ENCODE data around the gene CRHR1. TPM values are rescaled to one million over a fixed set of nuclear protein-coding genes. Genes with fewer than 3 reads are reported as not detected.

Gene CRHR1
- polyA plus RNA-seq, 1 donor (not counting 4 experiments of a cell fraction or from before 2014, with no cell fraction given): not detected

- Histone ChIP-seq H3K9ac (ENCODE audit: control insufficient read depth, extremely low read depth, insufficient read depth, low read length) (no peak overlapping the region), H3K4me1 (ENCODE audit: control insufficient read depth, extremely low read depth, insufficient read depth, low read length) (no peaks in the 10 kb centered on the region), H3K9me3 (ENCODE audit: control insufficient read depth, low read depth, low read length) (no peaks in the 10 kb centered on the region), H3K9me1 (ENCODE audit: control insufficient read depth, extremely low read depth, insufficient read depth, low read length) (no peaks in the 10 kb centered on the region), H3K27ac (ENCODE audit: control insufficient read depth, insufficient read depth, low read length) (no peak overlapping the region), H3K79me2 (ENCODE audit: control insufficient read depth, insufficient read depth, low read length) (no peaks in the 10 kb centered on the region), H3K36me3 (ENCODE audit: control insufficient read depth in 2 of 2, extremely low read depth in 1 of 2, insufficient read depth in 2 of 2, low read length in 2 of 2) (no peaks in the 10 kb centered on the region), H3K4me2 (ENCODE audit: control insufficient read depth, extremely low read depth, insufficient read depth, low read depth, low read length) (no peak overlapping the region), H2AFZ (ENCODE audit: control insufficient read depth, low read length) (no peak overlapping the region), H3K4me3 (ENCODE audit: control insufficient read depth in 2 of 3, extremely low read depth in 1 of 3, insufficient read depth in 2 of 3, low read depth in 1 of 3, low read length in 3 of 3) (no peak overlapping the region), H4K20me1 (ENCODE audit: control insufficient read depth, extremely low read depth, insufficient read depth, low read length) (no peaks in the 10 kb centered on the region), H3K27me3 (ENCODE audit: control insufficient read depth, extremely low read depth, insufficient read depth, low read length) (no peaks in the 10 kb centered on the region)
- dilution Hi-C loops (cut with MboI; ENCODE audit: extremely low pct_ligation_motif_present, low sequenced_read_pairs): no loop called here
- TF ChIP-seq EZH2 (IDR thresholded peaks at IDR 0.05; ENCODE audit: low read length): no peak
- TF ChIP-seq CTCF (optimal IDR thresholded peaks at IDR 0.05 in 1 of 3, IDR thresholded peaks at IDR 0.05 in 1 of 3, conservative IDR thresholded peaks at IDR 0.05 in 1 of 3; ENCODE audit: extremely low read depth in 1 of 3, insufficient read depth in 2 of 3, low read length in 3 of 3): no peak
- no peak for DNase-seq (ENCODE audit: low read depth, low spot score)
- FAIRE-seq: no peak
Observed at GRCh38 chr17:45735488-45735887, 48.6 kb upstream of the CRHR1 start.

GRCh38 chr17:45739786-45740185 is 44.3 kb upstream of the CRHR1 start:
- H3K36me3 ChIP-seq (ENCODE audit: control insufficient read depth in 2 of 2, extremely low read depth in 1 of 2, insufficient read depth in 2 of 2, low read length in 2 of 2): no peaks in the 10 kb centered on the region
- no peak overlapping the region for H3K4me2 ChIP-seq (ENCODE audit: control insufficient read depth, extremely low read depth, insufficient read depth, low read depth, low read length)
- no peak for TF ChIP-seq EZH2 (IDR thresholded peaks at IDR 0.05; ENCODE audit: low read length)
- no peak for TF ChIP-seq CTCF (optimal IDR thresholded peaks at IDR 0.05 in 1 of 3, IDR thresholded peaks at IDR 0.05 in 1 of 3, conservative IDR thresholded peaks at IDR 0.05 in 1 of 3; ENCODE audit: extremely low read depth in 1 of 3, insufficient read depth in 2 of 3, low read length in 3 of 3)
- no peak overlapping the region for H3K9ac ChIP-seq (ENCODE audit: control insufficient read depth, extremely low read depth, insufficient read depth, low read length)
- H2AFZ ChIP-seq (ENCODE audit: control insufficient read depth, low read length): no peak overlapping the region
- H4K20me1 ChIP-seq (ENCODE audit: control insufficient read depth, extremely low read depth, insufficient read depth, low read length): no peaks in the 10 kb centered on the region
- H3K27me3 ChIP-seq (ENCODE audit: control insufficient read depth, extremely low read depth, insufficient read depth, low read length): peaks cover 4% of the 10 kb centered on the region
- H3K4me1 ChIP-seq (ENCODE audit: control insufficient read depth, extremely low read depth, insufficient read depth, low read length): no peaks in the 10 kb centered on the region
- DNase-seq (ENCODE audit: low read depth, low spot score) (no peak), FAIRE-seq (no peak)
- H3K4me3 ChIP-seq (ENCODE audit: control insufficient read depth in 2 of 3, extremely low read depth in 1 of 3, insufficient read depth in 2 of 3, low read depth in 1 of 3, low read length in 3 of 3): no peak overlapping the region
- H3K79me2 ChIP-seq (ENCODE audit: control insufficient read depth, insufficient read depth, low read length): no peaks in the 10 kb centered on the region
- no peaks in the 10 kb centered on the region for H3K9me3 ChIP-seq (ENCODE audit: control insufficient read depth, low read depth, low read length)
- no peak overlapping the region for H3K27ac ChIP-seq (ENCODE audit: control insufficient read depth, insufficient read depth, low read length)
- H3K9me1 ChIP-seq (ENCODE audit: control insufficient read depth, extremely low read depth, insufficient read depth, low read length): no peaks in the 10 kb centered on the region
- dilution Hi-C loops (cut with MboI; ENCODE audit: extremely low pct_ligation_motif_present, low sequenced_read_pairs): no loop called here

All from keratinocyte (primary cell).